ENCODE results near the gene DENND2D.

DNA sequence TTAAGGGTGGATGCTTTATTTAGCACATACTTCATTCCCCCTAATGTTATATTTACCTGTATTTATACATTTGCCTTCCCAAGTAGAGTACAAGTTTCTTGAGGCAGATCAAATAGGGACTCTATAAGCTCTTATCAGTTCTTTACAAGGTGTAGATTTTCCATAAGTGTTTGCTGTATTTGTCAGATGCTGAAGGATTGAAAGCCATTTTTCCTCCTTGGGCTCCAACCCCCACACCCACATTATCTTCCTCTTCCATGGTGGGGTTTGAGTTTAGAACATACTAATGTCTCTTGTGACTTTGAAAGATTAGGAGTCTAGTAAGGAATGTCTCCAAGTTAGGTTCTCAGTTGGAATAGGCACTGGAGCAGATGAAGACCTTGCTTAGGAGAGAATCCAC lies 24.6 kb upstream of the DENND2D start:
- TF ChIP-seq, protein P1, sequence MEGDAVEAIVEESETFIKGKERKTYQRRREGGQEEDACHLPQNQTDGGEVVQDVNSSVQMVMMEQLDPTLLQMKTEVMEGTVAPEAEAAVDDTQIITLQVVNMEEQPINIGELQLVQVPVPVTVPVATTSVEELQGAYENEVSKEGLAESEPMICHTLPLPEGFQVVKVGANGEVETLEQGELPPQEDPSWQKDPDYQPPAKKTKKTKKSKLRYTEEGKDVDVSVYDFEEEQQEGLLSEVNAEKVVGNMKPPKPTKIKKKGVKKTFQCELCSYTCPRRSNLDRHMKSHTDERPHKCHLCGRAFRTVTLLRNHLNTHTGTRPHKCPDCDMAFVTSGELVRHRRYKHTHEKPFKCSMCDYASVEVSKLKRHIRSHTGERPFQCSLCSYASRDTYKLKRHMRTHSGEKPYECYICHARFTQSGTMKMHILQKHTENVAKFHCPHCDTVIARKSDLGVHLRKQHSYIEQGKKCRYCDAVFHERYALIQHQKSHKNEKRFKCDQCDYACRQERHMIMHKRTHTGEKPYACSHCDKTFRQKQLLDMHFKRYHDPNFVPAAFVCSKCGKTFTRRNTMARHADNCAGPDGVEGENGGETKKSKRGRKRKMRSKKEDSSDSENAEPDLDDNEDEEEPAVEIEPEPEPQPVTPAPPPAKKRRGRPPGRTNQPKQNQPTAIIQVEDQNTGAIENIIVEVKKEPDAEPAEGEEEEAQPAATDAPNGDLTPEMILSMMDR (IDR thresholded peaks at IDR 0.05), result no peak
- no peak for TF ChIP-seq POLR2A (IDR thresholded peaks at IDR 0.05)
